ENCODE data around the gene ANKRD10.

DNA sequence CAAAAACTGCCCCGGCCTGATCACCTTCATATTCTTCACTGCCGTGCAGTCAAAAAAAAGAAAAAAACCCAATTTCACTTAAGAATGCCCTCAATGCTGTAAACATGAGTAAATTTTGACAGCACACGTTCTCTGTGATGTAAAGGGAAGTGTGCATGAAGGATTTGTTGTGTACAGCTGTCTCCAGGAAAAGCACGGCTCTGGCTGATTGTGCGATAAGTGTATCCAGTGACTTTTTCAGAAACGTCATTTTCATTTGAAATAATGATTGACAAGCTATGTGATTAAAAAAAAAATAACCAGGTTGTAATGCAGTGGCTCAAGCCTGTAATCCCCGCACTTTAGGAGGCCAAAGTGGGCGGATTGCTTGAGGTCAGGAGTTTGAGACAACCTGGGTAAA lies 39.6 kb downstream of the ANKRD10 start:
- no peak for TF ChIP-seq EZH2 (IDR thresholded peaks at IDR 0.05; ENCODE audit: borderline replicate concordance, low read depth, low read length, severe bottlenecking)
- TF ChIP-seq, protein P1, sequence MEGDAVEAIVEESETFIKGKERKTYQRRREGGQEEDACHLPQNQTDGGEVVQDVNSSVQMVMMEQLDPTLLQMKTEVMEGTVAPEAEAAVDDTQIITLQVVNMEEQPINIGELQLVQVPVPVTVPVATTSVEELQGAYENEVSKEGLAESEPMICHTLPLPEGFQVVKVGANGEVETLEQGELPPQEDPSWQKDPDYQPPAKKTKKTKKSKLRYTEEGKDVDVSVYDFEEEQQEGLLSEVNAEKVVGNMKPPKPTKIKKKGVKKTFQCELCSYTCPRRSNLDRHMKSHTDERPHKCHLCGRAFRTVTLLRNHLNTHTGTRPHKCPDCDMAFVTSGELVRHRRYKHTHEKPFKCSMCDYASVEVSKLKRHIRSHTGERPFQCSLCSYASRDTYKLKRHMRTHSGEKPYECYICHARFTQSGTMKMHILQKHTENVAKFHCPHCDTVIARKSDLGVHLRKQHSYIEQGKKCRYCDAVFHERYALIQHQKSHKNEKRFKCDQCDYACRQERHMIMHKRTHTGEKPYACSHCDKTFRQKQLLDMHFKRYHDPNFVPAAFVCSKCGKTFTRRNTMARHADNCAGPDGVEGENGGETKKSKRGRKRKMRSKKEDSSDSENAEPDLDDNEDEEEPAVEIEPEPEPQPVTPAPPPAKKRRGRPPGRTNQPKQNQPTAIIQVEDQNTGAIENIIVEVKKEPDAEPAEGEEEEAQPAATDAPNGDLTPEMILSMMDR (IDR thresholded peaks at IDR 0.05; ENCODE audit: borderline replicate concordance, extremely low read depth, low read length, poor library complexity, severe bottlenecking), result no peak
